ENCODE measurements around the gene IBTK. TPM values are rescaled to one million over a fixed set of nuclear protein-coding genes. Genes with fewer than 3 reads are reported as not detected.

The IBTK gene
- total RNA-seq, 4 donors from 2014 or later = 13.6 to 27.6 (median 18.1) TPM

DNA sequence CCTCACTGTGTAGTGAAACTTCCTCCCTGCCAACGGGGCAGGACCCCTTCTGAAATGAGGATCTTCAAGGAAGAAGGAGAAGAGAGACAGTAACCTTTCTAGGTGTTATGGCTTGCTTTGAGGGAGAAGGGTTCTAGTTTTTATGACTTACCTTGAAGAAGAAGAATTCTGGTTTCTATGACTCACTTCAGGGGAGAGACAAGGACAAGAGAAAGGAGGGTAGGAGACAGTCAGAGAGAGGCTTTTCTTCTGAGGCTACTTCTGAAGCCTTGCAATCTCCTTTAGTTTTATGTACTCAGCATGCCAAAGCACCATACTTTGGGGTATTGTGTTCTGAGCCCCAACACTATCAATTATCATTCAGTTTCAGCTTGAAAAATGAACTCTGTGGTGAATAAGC is 25.8 kb upstream of the IBTK start:
- Histone ChIP-seq H3K27ac (no peak overlapping the region), H3K4me3 (no peak overlapping the region), H3K36me3 (no peaks in the 10 kb centered on the region), H3K4me1 (no peaks in the 10 kb centered on the region), H3K27me3 (no peaks in the 10 kb centered on the region), H3K9me3 (no peaks in the 10 kb centered on the region)
- TF ChIP-seq EP300 (IDR thresholded peaks at IDR 0.05) (no peak), POLR2A (IDR thresholded peaks at IDR 0.05) (no peak), POLR2AphosphoS5 (IDR thresholded peaks at IDR 0.05) (no peak)
- TF ChIP-seq, protein P1, sequence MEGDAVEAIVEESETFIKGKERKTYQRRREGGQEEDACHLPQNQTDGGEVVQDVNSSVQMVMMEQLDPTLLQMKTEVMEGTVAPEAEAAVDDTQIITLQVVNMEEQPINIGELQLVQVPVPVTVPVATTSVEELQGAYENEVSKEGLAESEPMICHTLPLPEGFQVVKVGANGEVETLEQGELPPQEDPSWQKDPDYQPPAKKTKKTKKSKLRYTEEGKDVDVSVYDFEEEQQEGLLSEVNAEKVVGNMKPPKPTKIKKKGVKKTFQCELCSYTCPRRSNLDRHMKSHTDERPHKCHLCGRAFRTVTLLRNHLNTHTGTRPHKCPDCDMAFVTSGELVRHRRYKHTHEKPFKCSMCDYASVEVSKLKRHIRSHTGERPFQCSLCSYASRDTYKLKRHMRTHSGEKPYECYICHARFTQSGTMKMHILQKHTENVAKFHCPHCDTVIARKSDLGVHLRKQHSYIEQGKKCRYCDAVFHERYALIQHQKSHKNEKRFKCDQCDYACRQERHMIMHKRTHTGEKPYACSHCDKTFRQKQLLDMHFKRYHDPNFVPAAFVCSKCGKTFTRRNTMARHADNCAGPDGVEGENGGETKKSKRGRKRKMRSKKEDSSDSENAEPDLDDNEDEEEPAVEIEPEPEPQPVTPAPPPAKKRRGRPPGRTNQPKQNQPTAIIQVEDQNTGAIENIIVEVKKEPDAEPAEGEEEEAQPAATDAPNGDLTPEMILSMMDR (IDR thresholded peaks at IDR 0.05) = no peak
- WGBS = 85% methylated on average over 1 of the region's 1 CpG
- no peak for DNase-seq (ENCODE audit: low spot score in 2 of 2)

DNA sequence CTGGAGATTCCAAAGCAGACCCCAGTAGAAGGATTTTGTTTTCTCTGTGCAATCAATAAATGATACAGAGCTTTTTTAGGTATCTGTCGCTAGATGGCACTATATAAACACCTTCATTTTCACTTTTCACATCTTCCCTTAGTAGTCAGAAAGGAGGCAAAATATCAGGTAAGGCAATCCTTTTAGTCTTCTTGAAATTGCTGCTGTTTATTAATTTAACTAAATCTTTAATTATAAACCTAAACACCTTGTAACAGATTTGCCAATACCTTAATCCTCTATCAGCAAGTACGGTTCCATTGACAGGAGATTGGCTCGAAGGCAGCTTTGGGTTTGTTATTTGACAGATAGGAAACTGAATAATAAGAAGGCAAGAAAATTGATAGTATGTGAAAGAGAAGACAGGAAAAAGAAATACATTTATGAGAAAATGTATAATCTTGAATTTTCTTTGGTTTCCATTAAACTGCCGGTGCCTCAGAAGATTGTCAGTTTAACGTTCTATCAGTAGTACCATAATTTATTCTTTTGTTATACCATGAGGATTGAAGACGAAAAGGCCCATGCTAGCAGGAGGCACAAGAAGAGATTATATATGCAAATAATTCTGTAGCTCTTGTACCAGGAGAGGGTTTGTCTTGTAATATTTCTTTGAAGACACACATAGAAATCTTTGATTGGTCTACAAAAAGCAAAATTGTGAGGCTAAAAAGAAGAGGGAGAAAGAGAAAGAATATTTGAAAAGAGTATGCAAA is 23.5 kb upstream of the IBTK start:
- no peaks in the 10 kb centered on the region for H3K9me3 ChIP-seq
- H3K27ac ChIP-seq = no peak overlapping the region
- no peak overlapping the region for H3K4me3 ChIP-seq
- TF ChIP-seq POLR2AphosphoS5 (IDR thresholded peaks at IDR 0.05) = no peak
- TF ChIP-seq, protein P1 (IDR thresholded peaks at IDR 0.05) = peak; percentile 26 to 46
- 68% methylated on average over 6 of the region's 6 CpGs for WGBS
- no peaks in the 10 kb centered on the region for H3K36me3 ChIP-seq
- H3K4me1 ChIP-seq = no peaks in the 10 kb centered on the region
- no peaks in the 10 kb centered on the region for H3K27me3 ChIP-seq
- no peak for DNase-seq (ENCODE audit: low spot score in 2 of 2)

DNA sequence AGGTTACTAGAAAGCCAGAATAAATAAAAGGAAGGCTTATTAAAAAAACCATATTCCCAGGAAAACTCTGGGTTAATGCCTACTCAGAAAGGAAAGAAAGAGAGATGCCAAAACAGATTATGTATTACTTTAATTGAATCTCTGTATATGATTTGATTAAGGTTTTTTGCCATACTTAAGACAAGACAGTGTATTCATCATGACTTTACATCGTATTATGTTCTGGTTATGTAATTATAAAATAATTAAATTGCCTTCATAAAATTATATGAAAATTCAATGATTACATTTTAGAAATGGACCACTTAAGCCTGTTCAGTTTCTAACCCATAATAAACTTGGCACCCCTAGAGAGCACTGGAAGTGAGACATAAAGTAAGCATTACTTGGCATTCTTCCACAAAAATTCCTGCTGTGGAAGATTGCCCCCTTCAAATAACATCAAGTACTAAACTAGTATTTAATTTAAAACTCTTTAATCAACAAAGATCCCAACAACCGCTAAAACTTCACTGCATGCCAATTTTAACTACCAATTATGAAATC is 20.8 kb upstream of the IBTK start:
- 64% methylated on average over 2 of the region's 2 CpGs for WGBS
- H3K4me3 ChIP-seq = no peak overlapping the region
- H3K4me1 ChIP-seq = no peaks in the 10 kb centered on the region
- no peaks in the 10 kb centered on the region for H3K9me3 ChIP-seq
- DNase-seq (ENCODE audit: low spot score in 2 of 2) = no peak
- H3K27me3 ChIP-seq = no peaks in the 10 kb centered on the region
- no peaks in the 10 kb centered on the region for H3K36me3 ChIP-seq
- TF ChIP-seq POLR2A (IDR thresholded peaks at IDR 0.05) = no peak
- TF ChIP-seq POLR2AphosphoS5 (IDR thresholded peaks at IDR 0.05) = no peak
- no peak for TF ChIP-seq EP300 (IDR thresholded peaks at IDR 0.05)
- TF ChIP-seq, protein P1 (IDR thresholded peaks at IDR 0.05) = no peak
- no peak overlapping the region for H3K27ac ChIP-seq

DNA sequence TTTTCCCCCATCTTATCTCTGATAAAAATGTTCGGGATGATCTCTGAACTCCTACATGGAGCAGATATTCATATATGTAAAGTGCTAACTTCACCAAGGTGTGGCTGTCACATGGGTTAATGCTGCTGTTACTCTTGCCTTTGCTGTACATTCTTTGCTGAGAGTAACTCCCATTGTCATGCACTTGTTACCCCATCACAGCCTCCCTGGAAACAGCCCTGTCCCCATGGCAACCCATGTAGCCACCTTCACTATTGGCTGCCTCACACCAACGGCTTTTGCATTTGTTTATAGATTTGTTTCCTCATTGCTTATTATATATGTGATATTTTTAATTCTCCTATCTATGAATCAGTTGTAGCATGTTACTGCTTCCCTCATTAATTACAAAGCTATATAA is 17.3 kb upstream of the IBTK start:
- H3K27me3 ChIP-seq = no peaks in the 10 kb centered on the region
- 59% methylated on average over 2 of the region's 2 CpGs for WGBS

DNA sequence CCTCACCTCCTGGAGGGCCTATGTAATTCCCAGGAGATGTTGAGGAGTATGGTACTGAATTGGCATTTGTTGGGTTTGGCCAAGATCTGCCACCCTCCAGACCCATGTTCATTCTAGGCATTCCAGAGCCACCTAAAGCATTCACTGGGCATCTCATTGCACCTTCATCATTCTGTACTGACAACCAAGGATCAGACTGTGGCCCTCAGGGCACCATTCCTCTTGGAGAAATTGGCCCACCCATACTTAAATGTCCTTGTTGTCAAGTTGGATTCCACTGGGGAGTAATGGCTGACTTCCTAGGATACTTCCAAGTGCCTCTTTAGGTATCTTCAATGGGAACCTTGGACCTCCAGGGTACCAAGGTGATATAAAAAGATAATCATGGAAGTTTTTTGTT is 16.8 kb upstream of the IBTK start:
- no peak overlapping the region for H3K27ac ChIP-seq
- H3K9me3 ChIP-seq = no peaks in the 10 kb centered on the region
- peaks cover 20% of the 10 kb centered on the region for H3K4me1 ChIP-seq
- TF ChIP-seq, protein P1 (IDR thresholded peaks at IDR 0.05) = no peak
- no peak for TF ChIP-seq EP300 (IDR thresholded peaks at IDR 0.05)
- no peak for TF ChIP-seq POLR2AphosphoS5 (IDR thresholded peaks at IDR 0.05)
- no peak for TF ChIP-seq POLR2A (IDR thresholded peaks at IDR 0.05)
- no peaks in the 10 kb centered on the region for H3K36me3 ChIP-seq
- DNase-seq (ENCODE audit: low spot score in 2 of 2) = no peak
- no peaks in the 10 kb centered on the region for H3K27me3 ChIP-seq
- no peak overlapping the region for H3K4me3 ChIP-seq

More for the DNA sequence above, 17.3 kb upstream of the IBTK start:
- H3K4me1 ChIP-seq = peaks cover 20% of the 10 kb centered on the region
- no peak overlapping the region for H3K4me3 ChIP-seq
- H3K36me3 ChIP-seq = no peaks in the 10 kb centered on the region
- no peaks in the 10 kb centered on the region for H3K9me3 ChIP-seq
- no peak for DNase-seq (ENCODE audit: low spot score in 2 of 2)
- no peak overlapping the region for H3K27ac ChIP-seq
- no peak for TF ChIP-seq POLR2AphosphoS5 (IDR thresholded peaks at IDR 0.05)
- no peak for TF ChIP-seq EP300 (IDR thresholded peaks at IDR 0.05)
- no peak for TF ChIP-seq POLR2A (IDR thresholded peaks at IDR 0.05)
